ENCODE results near the gene CAPN5.

GRCh38 chr11:77120571-77120970, 53.8 kb downstream of the CAPN5 start:
- TF ChIP-seq POLR2AphosphoS5 (IDR thresholded peaks at IDR 0.05) (no peak), CTCF (IDR thresholded peaks at IDR 0.05) (no peak), POLR2A (IDR thresholded peaks at IDR 0.05) (no peak)
